ENCODE results near the gene WWC2. TPM values are rescaled to one million over a fixed set of nuclear protein-coding genes. Genes with fewer than 3 reads are reported as not detected.
"Not testable (repeated sequence)": the region's sequence is repeated elsewhere in the genome, so short reads cannot be mapped to it uniquely, and the experiment has no call there.

The WWC2 gene
- total RNA-seq, 1 donor from 2014 or later = 28.6 TPM

GRCh38 chr4:183300070-183300469, 201.0 kb downstream of the WWC2 start:
- DNase-seq = no peak

DNA sequence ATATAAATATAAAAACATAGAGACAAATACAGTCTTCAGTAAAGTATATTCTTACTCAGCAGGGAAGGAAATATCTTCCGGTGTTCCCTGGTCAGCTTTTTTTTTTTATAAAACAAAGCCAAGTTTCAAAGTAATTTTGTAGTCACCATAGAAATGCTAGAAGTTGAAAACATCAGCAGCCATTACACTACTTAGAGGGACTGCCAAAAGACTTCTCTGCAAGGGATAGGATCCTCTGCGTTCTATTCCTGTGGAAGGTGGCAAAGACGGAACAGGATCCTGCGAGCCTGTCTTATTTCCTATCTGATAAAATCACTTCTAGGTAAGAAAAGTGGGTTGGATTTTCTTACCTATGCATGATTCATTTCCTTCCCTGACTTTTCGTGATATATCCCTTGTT, 201.6 kb downstream of the WWC2 start:
- DNase-seq = no peak

DNA sequence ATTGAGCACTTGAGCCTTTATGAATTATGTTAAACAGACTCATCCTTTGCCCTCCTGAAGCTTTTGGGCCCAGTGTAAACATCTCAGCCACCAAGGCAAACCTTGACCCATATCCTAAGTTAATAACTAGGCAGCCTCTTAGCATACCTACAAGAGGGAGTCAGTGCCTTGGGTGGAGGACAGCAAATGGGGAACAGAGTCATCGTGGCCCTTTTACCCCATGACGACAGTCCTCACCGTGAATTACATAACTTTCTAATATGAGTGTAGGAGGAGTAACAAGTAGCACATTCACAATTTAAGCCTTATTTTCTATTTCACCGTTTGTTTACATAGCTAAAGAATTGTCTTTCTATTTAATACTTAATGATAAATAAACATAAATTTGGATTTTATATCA, 204.2 kb downstream of the WWC2 start:
- DNase-seq = no peak

GRCh38 chr4:183304067-183304466, 205.0 kb downstream of the WWC2 start:
- no peak for DNase-seq

DNA sequence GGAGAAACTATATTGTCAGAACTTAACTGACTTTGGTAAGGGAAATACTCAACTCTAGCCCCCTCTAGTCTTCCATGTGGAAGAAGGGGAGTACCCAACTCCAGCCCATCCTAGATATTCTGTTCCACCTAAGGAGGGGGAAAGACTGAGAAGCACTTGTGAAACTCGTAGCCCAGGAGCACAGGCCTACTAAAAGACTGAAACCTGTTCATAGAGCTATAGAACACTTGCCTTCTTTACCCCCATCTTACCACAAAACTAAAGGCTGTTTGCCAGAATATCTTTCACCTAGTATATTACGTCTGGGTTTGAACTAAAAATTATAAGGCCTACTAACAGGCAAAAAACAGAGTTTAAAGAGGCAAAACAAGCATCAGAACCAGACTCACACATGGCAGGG, 205.5 kb downstream of the WWC2 start:
- DNase-seq = no peak

DNA sequence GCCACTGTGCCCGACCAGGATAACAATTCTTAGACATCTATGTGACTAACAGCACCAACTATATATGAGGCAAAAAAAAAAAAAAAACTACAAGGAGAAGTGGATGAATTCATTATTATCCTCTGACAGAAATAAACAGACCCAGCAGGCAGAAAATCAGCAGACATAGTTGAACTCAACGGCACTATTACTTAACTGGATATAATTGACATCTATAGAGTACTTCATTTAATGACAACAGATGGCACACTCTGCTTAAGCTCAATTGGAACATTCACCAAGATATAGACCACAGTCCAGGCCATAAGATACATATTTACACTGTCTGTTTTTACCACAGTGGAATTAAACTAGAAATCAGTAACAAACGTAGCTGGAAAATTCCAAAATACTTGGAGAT, 207.8 kb downstream of the WWC2 start:
- no peak for DNase-seq

DNA sequence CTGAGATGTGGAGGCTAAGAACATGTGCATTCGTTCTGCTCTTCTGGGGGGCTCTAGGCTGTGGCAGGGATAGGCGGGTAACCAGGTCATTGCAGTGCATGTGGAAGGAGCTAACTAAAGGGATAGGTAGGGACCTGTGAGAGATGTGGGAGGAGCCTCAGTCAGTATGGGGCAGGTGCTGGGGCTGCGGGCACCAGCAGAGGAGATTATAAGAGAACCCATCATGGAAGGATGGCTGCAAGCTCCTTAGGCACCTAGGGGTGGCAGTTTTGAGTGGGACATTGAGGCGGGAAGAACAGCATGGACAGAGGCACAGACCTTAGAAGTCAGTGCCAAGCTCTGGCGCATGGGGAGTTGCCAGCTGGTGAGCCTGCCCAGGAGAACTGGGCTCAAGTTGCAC, 213.8 kb downstream of the WWC2 start:
- no peak for DNase-seq

DNA sequence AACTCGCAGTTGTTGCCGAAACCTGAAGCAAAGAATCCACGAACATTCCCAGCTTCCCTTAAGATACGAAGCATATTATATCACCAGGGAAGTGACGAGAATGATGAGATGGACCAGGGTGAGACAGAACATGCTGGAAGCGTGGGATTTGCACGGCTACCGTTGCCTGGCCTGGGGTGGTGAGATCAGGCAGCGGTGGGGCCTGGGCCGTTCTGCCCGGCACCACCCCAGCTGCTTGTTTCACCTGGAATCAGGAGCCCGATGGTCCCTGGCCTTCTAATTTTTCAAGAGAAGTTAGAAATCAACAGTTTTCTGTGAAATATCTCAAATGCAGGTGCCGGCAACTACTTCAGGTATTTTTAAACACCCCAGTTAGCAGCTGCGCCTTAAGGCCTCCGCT, 215.3 kb downstream of the WWC2 start:
- no peak for DNase-seq

- DNase-seq = no peak
Observed at GRCh38 chr4:183314806-183315205, 215.7 kb downstream of the WWC2 start.

GRCh38 chr4:183318656-183319055, 219.6 kb downstream of the WWC2 start:
- DNase-seq = no peak

DNA sequence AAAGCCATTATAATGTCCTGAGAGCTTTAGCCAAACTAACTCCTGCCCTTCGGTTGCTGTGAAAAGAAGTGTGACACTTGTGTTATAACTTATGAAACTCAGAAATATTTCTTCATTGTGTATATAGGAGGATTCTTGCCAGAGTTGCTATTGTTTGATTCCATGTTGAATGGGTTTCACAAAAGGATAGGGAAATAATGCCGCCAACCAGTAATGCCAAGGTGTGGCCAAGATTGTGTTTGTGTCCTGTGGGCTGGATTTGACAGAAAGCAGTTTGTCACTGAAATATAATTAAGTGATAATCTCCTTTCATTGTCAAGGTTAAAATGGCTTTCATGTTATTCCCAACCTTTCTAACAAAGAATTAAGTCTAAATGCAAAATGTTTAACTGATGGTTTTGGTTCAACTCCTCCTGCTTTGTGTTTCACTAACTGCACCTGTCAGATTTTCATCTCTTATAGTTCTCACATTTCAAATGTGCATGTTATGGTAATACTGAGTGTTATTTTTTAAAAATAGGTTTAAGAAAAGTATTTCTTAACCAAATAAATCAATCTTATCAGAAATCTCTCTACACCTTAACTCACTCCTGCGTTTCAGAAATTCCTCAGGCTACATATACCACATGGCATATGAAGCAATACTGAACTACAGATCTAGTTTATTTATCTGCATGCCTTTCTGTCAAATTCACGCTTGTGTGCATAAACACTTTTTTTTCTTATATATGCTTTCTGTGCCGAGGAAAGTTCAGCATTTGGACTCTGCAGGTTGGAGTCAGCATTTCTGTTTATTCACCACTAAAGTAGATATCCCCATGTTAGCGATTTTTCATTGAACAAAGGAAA, 221.4 kb downstream of the WWC2 start, which contains the start of gene CLDN22:
TSS of gene CLDN22 (minus strand) at position 66 of the 849 bp plus-strand sequence. CDS start at position 8, 58 bp downstream.
- DNase-seq = no peak

- DNase-seq = no peak
Observed at GRCh38 chr4:183321079-183321478, 222.0 kb downstream of the WWC2 start.

- no peak for DNase-seq
Observed at GRCh38 chr4:183321516-183321915, 222.5 kb downstream of the WWC2 start.

DNA sequence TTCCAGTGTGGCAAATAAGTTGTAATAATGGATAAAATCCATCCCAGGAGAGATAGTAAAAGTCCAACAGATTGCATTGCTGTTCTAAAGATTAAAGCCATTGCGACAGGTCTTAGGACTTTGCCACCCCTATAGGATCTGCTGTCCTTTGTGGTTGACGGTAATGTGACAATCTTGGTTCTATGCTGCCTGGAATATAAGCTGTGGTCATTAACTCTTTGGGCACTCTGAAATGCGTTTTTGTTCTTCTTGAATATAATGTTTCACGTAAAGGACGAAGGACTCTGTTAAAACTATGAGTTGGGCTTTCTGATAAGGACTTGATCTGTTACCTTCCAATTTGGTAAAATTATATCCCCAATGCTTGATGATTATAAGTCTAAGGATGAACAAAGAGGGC, 223.3 kb downstream of the WWC2 start, which contains the start of gene CLDN24:
TSS of gene CLDN24 (minus strand) at position 101 of the 400 bp plus-strand sequence. CDS start at position 101, 0 bp downstream.
- no peak for DNase-seq

GRCh38 chr4:183323295-183323694, 224.2 kb downstream of the WWC2 start:
- no peak for DNase-seq

DNA sequence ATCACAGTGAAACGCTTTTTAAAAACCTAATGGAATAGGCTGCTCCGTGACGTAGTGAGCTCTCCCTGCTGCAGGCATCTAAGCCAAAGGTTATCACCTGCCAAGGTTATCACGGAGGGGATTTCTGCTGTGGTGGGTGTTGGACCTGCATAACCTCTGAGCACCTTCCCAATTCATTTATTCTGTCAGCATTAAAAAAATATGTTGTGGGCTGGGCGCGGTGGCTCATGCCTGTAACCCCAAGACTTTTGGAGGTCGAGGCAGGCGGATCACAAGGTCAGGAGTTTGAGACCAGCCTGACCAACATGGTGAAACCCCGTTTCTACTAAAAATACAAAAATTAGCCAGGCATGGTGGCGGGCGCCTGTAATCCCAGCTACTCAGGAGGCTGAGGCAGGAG, 225.0 kb downstream of the WWC2 start:
- not testable (repeated sequence) for DNase-seq

DNA sequence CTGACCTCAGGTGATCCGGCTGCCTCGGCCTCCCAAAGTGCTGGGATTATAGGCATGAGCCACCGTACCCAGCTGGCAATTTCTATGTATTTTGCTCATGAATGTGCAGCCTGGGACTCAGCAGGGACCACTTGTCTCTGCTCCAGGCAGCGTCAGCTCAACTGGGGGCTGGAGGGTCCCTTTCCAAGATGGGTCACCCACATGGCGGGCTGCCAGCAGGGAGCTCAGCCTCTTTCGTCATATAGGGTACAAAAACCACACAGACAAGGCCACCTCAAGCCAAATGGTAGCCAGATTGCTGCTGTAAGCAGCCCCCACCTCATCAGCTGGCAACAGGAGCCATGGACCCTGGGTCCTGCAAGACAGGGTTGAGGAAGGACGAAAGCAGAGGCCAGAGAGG, 225.6 kb downstream of the WWC2 start:
- no peak for DNase-seq

- not testable (repeated sequence) for DNase-seq
Observed at GRCh38 chr4:183326387-183326786, 227.3 kb downstream of the WWC2 start.

DNA sequence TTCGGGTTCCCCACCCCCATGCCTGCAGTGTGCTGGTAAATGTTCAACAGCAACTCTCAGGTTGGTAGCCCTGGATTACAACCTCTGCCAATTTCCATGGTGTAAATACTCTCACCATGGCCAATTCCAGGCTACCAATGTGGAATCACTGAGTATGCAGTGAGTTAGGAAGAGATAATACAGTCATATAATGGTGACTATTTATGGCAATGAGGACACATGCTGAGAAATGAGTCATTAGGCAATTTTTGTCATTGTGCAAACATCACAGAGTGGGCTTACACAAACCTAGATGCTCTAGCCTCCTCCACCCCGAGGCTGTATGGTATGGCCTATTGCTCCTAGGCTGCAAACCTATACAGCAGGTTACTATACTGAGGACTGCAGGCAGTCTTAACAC, 227.8 kb downstream of the WWC2 start:
- DNase-seq = no peak

DNA sequence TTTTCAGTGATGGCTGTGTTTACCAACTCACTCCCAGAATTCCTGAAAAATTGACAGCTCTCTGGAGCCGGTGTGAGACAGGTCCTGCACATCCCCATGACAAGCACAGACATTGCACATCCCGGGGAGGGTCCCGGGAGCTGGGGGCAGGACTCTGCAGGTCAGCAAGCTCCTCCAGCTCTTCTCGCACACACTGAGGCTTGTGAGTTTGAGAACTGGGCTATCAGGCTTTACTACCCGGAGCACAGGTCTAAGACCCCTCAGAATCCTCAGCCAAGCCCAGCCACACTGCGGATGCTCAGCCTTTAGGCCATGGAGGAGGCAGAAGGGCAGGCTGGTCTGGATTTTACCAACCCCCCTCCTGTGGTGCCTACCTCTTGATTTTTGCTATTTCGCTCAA, 228.8 kb downstream of the WWC2 start:
- no peak for DNase-seq

DNA sequence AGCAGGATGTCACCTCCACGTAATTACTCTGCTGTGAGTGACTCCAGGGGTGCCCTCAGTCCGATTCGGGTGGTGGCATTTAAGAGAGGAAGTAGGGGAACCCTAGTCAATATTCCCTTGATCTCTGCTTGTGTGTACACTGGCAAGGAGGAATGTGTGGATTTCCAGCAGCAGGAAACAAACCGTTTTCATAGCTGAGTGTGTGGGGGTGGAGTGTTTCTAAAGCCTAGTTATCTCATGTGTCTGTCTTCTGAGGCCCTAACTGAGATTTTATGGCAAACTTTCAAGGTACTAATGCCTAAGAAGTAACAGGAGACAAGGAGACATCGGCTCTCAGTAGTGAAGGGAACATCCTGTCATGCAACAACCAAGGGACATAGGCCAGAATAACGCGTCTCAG, 229.8 kb downstream of the WWC2 start:
- DNase-seq = no peak

DNA sequence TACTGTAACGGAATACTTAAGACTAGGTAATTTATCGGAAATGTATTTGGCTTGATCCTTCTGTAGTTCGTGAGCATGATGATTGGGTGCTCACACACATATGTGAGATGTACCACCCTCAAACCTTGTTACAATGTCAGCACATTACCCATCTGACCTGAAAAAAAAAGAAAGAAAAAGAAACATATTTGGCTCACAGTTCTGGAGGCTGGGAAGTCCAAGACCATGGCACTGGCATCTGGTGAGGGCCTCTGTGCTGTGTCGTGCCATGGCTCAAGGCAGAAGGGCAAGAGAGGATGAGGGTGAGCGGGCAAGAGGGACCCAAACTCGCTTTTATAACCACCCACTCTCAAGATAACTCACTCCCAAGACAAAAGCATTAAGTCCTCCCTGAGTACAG, 230.2 kb downstream of the WWC2 start:
- no peak for DNase-seq

- peak; percentile 30 for DNase-seq
Observed at GRCh38 chr4:183329954-183330742, 231.1 kb downstream of the WWC2 start.

Data from tongue (tissue), 2 donors.